Measurements from ENCODE around the gene UROS. TPM values are rescaled to one million over a fixed set of nuclear protein-coding genes. Genes with fewer than 3 reads are reported as not detected.
A peak's percentile ranks its signal among the peaks of the same experiment; 100 is the strongest.

The UROS gene
- total RNA-seq, 4 donors from 2014 or later, result 29.7 to 46.5 (median 36.4) TPM

GRCh38 chr10:125849448-125849847, 26.4 kb upstream of the UROS start:
- 83% methylated on average over 7 of the region's 7 CpGs for WGBS
- intact Hi-C loops (cut with DNase I), result no loop called here
- no peaks in the 10 kb centered on the region for H3K27me3 ChIP-seq
- no peak overlapping the region for H3K4me3 ChIP-seq
- no peak overlapping the region for H3K27ac ChIP-seq (replicated peaks in 1 of 4)
- no peaks in the 10 kb centered on the region for H3K9me3 ChIP-seq
- TF ChIP-seq, protein P1, sequence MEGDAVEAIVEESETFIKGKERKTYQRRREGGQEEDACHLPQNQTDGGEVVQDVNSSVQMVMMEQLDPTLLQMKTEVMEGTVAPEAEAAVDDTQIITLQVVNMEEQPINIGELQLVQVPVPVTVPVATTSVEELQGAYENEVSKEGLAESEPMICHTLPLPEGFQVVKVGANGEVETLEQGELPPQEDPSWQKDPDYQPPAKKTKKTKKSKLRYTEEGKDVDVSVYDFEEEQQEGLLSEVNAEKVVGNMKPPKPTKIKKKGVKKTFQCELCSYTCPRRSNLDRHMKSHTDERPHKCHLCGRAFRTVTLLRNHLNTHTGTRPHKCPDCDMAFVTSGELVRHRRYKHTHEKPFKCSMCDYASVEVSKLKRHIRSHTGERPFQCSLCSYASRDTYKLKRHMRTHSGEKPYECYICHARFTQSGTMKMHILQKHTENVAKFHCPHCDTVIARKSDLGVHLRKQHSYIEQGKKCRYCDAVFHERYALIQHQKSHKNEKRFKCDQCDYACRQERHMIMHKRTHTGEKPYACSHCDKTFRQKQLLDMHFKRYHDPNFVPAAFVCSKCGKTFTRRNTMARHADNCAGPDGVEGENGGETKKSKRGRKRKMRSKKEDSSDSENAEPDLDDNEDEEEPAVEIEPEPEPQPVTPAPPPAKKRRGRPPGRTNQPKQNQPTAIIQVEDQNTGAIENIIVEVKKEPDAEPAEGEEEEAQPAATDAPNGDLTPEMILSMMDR (IDR thresholded peaks at IDR 0.05), result no peak
- TF ChIP-seq POLR2AphosphoS5 (IDR thresholded peaks at IDR 0.05) (no peak), EP300 (IDR thresholded peaks at IDR 0.05) (no peak), POLR2A (IDR thresholded peaks at IDR 0.05; ENCODE audit: low read depth) (no peak)
- peak; percentile 57 for DNase-seq (ENCODE audit: extremely low spot score)
- peaks cover 0 to 9% (median 4%) of the 10 kb centered on the region in 4 donors for H3K4me1 ChIP-seq
- peaks cover 27 to 84% (median 65%) of the 10 kb centered on the region in 4 donors for H3K36me3 ChIP-seq

DNA sequence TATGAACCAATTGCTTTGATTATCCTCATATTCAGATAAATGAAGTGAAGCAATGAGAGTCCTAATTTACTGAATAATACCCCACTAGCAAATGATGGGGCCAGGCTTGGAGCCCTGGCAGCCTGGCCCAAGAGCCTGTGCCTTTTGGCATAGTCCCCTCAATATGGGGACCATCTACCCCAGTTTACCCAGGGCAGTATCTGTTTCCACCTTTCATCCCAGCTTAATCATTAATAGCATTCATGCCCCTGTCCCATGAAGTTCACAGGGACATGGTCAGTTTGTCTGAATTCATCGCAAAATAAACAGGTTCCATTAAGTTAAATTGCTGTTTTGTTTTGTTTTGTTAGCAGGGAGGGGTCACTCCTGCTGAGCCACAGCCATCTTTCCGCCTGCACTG, 25.8 kb upstream of the UROS start:
- peaks cover 0 to 15% (median 4%) of the 10 kb centered on the region in 4 donors for H3K4me1 ChIP-seq
- no peak for DNase-seq (ENCODE audit: extremely low spot score)
- no peaks in the 10 kb centered on the region for H3K27me3 ChIP-seq
- no peaks in the 10 kb centered on the region for H3K9me3 ChIP-seq
- no peak for TF ChIP-seq EP300 (IDR thresholded peaks at IDR 0.05)
- TF ChIP-seq, protein P1 (IDR thresholded peaks at IDR 0.05), result no peak
- TF ChIP-seq POLR2A (IDR thresholded peaks at IDR 0.05; ENCODE audit: low read depth), result no peak
- no peak for TF ChIP-seq POLR2AphosphoS5 (IDR thresholded peaks at IDR 0.05)
- no peak overlapping the region for H3K4me3 ChIP-seq
- WGBS, result 96% methylated on average over 2 of the region's 2 CpGs
- H3K36me3 ChIP-seq, result peaks cover 27 to 82% (median 65%) of the 10 kb centered on the region in 4 donors
- intact Hi-C loops (cut with DNase I), result no loop called here
- H3K27ac ChIP-seq (replicated peaks in 1 of 4), result no peak overlapping the region

DNA sequence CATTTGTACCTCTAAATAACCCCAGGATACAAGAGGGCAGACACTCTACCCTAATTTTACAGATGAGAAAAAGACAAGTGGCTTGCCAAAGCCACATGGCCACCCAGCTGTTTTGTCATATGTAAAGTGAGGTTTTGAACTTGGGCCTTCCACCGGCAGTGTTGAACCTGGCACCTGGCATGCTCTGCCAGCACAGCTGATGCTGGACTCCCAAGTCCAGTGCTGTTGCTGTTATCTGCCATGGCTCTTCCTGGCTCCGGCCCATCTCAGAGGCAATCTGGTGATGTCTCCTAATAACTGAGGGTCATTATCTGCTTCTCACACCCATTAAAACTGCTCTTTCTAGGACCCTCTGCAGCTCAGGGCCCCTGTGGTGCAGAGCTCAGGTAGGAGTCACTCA, 25.3 kb upstream of the UROS start:
- H3K36me3 ChIP-seq, result peaks cover 27 to 81% (median 65%) of the 10 kb centered on the region in 4 donors
- no peak overlapping the region for H3K4me3 ChIP-seq
- no peak for TF ChIP-seq POLR2AphosphoS5 (IDR thresholded peaks at IDR 0.05)
- TF ChIP-seq EP300 (IDR thresholded peaks at IDR 0.05), result no peak
- TF ChIP-seq, protein P1 (IDR thresholded peaks at IDR 0.05), result no peak
- no peak for TF ChIP-seq POLR2A (IDR thresholded peaks at IDR 0.05; ENCODE audit: low read depth)
- intact Hi-C loops (cut with DNase I), result no loop called here
- H3K27me3 ChIP-seq, result no peaks in the 10 kb centered on the region
- WGBS, result 100% methylated on average over 2 of the region's 2 CpGs
- no peaks in the 10 kb centered on the region for H3K9me3 ChIP-seq
- peaks cover 0 to 16% (median 4%) of the 10 kb centered on the region in 4 donors for H3K4me1 ChIP-seq
- no peak overlapping the region for H3K27ac ChIP-seq (replicated peaks in 1 of 4)
- no peak for DNase-seq (ENCODE audit: extremely low spot score)

DNA sequence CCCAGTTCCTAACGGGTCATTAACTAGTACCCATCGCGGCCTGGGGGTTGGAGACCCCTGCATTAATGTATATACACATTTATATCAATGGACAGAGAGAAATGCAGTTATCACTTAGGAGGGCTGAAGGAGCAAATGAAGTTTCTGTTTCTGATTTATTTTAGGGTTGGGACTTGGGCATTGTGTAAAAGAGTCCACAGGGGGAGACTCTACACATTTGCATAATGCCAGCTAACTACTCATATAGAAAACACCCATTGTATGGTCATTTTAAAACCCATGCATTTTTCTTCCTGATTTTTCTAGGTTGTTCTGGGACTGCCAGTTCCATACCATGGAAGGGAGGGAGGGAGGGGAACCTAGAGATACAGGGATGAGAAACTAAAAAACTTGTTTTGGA, 23.8 kb upstream of the UROS start:
- WGBS, result 97% methylated on average over 3 of the region's 3 CpGs
- no peak for DNase-seq (ENCODE audit: extremely low spot score)
- no peaks in the 10 kb centered on the region for H3K9me3 ChIP-seq
- H3K4me3 ChIP-seq, result no peak overlapping the region
- H3K4me1 ChIP-seq, result peaks cover 0 to 16% (median 4%) of the 10 kb centered on the region in 4 donors
- H3K27ac ChIP-seq (replicated peaks in 1 of 4), result no peak overlapping the region
- H3K36me3 ChIP-seq, result peaks cover 16 to 73% (median 61%) of the 10 kb centered on the region in 4 donors
- intact Hi-C loops (cut with DNase I), result no loop called here
- TF ChIP-seq, protein P1 (IDR thresholded peaks at IDR 0.05), result no peak
- no peak for TF ChIP-seq POLR2A (IDR thresholded peaks at IDR 0.05; ENCODE audit: low read depth)
- no peak for TF ChIP-seq EP300 (IDR thresholded peaks at IDR 0.05)
- no peak for TF ChIP-seq POLR2AphosphoS5 (IDR thresholded peaks at IDR 0.05)
- no peaks in the 10 kb centered on the region for H3K27me3 ChIP-seq

GRCh38 chr10:125845617-125846016, 22.6 kb upstream of the UROS start:
- Histone ChIP-seq H3K9me3 (no peaks in the 10 kb centered on the region), H3K4me3 (no peak overlapping the region), H3K27me3 (no peaks in the 10 kb centered on the region), H3K27ac (replicated peaks in 1 of 4) (no peak overlapping the region), H3K36me3 (peaks cover 13 to 73% (median 61%) of the 10 kb centered on the region in 4 donors), H3K4me1 (peaks cover 0 to 16% (median 4%) of the 10 kb centered on the region in 4 donors)
- 91% methylated on average over 11 of the region's 11 CpGs for WGBS
- intact Hi-C loops (cut with DNase I), result no loop called here
- no peak for DNase-seq (ENCODE audit: extremely low spot score)
- TF ChIP-seq POLR2A (IDR thresholded peaks at IDR 0.05; ENCODE audit: low read depth) (no peak), EP300 (IDR thresholded peaks at IDR 0.05) (no peak), POLR2AphosphoS5 (IDR thresholded peaks at IDR 0.05) (no peak)
- TF ChIP-seq, protein P1 (IDR thresholded peaks at IDR 0.05), result no peak
